PC-9 (cell line): Measurements from ENCODE around the gene TAPBPL. TPM values are rescaled to one million over a fixed set of nuclear protein-coding genes. Genes with fewer than 3 reads are reported as not detected.

Experiments used
- BruUV-seq: library from RNA; stranded (reverse); fragments of 400-500 nt; replicated peaks from 2 replicates; lab custom pipeline; 2021; lab: Mats Ljungman, UMichigan
- CTCF ChIA-PET: fragments of 300-600 bp; sonication (Branson Sonifier 250); formaldehyde crosslinking; loops from one replicate; lab custom pipeline; 2022; ENCODE audit warnings: antibody characterized with exemption; lab: Charles Lee
- POLR2A ChIA-PET: fragments of 300-600 bp; sonication (Branson Sonifier 250); formaldehyde crosslinking; loops from one replicate; lab custom pipeline; 2022; ENCODE audit warnings: antibody characterized with exemption; ENCODE audit not compliant: unreplicated experiment; lab: Charles Lee
- DNase-seq, 2 experiments: peaks; one replicate each; pipeline versions ENCODE4 v3.0.0 to v3.0.0-alpha.2; 2015 to 2022; ENCODE audit warnings: mixed read lengths in 1 of 2
- H2AFZ ChIP-seq: fragments of 200-600 bp; sonication (generic); 2 replicates; pipeline ENCODE4 v1.8.1; 2017; ENCODE audit warnings: antibody characterized with exemption
- H3F3A ChIP-seq: fragments of 200-600 bp; sonication (generic); 2 replicates; pipeline ENCODE4 v1.8.1; 2017; ENCODE audit warnings: antibody characterized with exemption, mild to moderate bottlenecking, low read depth; ENCODE audit not compliant: insufficient read depth
- H3K27ac ChIP-seq: fragments of 200-600 bp; sonication (generic); 2 replicates; pipeline ENCODE4 v1.6.1; 2016; ENCODE audit warnings: mixed run types
- H3K27me3 ChIP-seq: fragments of 200-600 bp; sonication (generic); 2 replicates; pipeline ENCODE4 v1.6.1; 2016; ENCODE audit warnings: low read depth, mixed run types; ENCODE audit not compliant: insufficient read depth
- H3K36me3 ChIP-seq: fragments of 200-600 bp; sonication (generic); 2 replicates; pipeline ENCODE4 v1.6.1; 2016; ENCODE audit warnings: low read depth, mixed run types
- H3K4me1 ChIP-seq: fragments of 200-600 bp; sonication (generic); replicated peaks from 2 replicates; pipeline ENCODE4 v1.6.1; 2016; ENCODE audit warnings: mixed run types; ENCODE audit not compliant: insufficient read depth
- H3K4me2 ChIP-seq: fragments of 200-600 bp; sonication (generic); 2 replicates; pipeline ENCODE4 v1.6.1; 2017; ENCODE audit warnings: mixed run types
- H3K4me3 ChIP-seq: fragments of 200-600 bp; sonication (generic); 2 replicates; pipeline ENCODE4 v1.6.1; 2016; ENCODE audit warnings: mixed run types
- H3K79me2 ChIP-seq: fragments of 200-600 bp; sonication (generic); 2 replicates; pipeline ENCODE4 v1.6.1; 2017; ENCODE audit warnings: low read depth, mixed run types
- H3K9me2 ChIP-seq: fragments of 200-600 bp; sonication (generic); 2 replicates; pipeline ENCODE4 v1.8.1; 2017; ENCODE audit warnings: mild to moderate bottlenecking; ENCODE audit not compliant: insufficient read depth
- H3K9me3 ChIP-seq: fragments of 200-600 bp; sonication (generic); 2 replicates; pipeline ENCODE4 v1.8.1; 2016; ENCODE audit warnings: low read depth; ENCODE audit not compliant: insufficient read depth
- H4K20me1 ChIP-seq: fragments of 200-600 bp; sonication (generic); 2 replicates; pipeline ENCODE4 v1.8.1; 2017; ENCODE audit not compliant: insufficient read depth
- EZH2 ChIP-seq: fragments of 200-600 bp; sonication (generic); IDR thresholded peaks from 2 replicates; pipeline ENCODE4 v1.8.0; 2017; ENCODE audit warnings: antibody characterized with exemption, low read depth
- intact Hi-C: fragments of 100-400 bp; cut with micrococcal nuclease; formaldehyde crosslinking; loops from one replicate; pipeline ENCODE4 v1.10.0; 2022; ENCODE audit not compliant: unreplicated experiment
- total RNA-seq: library from RNA; stranded (reverse); gene quantifications from 2 replicates; pipeline ENCODE4 v1.2.3, GENCODE V29; 2021
- TF ChIP-seq, protein P1 (sequence below): fragments of 200-600 bp; sonication (generic); conservative IDR thresholded peaks from 2 replicates; pipeline ENCODE4 v1.6.1; 2017; ENCODE audit warnings: mixed run types, antibody characterized with exemption, mild to moderate bottlenecking, moderate library complexity

TAPBPL gene
- total RNA-seq, 1 experiment from 2014 or later, result 26.0 TPM

DNA sequence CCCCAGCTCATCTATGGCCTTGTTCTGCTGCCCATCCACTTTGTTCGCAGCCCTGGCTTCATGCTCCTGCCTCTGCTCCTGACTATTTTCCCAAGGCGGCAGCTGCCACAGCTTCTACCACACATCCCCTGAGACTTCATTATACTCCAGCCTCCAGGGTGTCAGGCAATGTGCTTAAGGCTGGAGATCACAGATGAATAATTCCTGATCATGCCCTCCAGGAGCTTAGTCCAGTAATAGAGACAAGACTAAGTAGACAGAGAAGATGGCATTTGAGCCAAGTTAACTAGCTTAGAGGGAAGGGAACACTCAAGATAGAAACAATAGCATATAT, 7.1 kb downstream of the TAPBPL start:
- no peak overlapping the region for H3K4me2 ChIP-seq
- no peak for DNase-seq
- TF ChIP-seq EZH2, result no peak
- TF ChIP-seq, protein P1, sequence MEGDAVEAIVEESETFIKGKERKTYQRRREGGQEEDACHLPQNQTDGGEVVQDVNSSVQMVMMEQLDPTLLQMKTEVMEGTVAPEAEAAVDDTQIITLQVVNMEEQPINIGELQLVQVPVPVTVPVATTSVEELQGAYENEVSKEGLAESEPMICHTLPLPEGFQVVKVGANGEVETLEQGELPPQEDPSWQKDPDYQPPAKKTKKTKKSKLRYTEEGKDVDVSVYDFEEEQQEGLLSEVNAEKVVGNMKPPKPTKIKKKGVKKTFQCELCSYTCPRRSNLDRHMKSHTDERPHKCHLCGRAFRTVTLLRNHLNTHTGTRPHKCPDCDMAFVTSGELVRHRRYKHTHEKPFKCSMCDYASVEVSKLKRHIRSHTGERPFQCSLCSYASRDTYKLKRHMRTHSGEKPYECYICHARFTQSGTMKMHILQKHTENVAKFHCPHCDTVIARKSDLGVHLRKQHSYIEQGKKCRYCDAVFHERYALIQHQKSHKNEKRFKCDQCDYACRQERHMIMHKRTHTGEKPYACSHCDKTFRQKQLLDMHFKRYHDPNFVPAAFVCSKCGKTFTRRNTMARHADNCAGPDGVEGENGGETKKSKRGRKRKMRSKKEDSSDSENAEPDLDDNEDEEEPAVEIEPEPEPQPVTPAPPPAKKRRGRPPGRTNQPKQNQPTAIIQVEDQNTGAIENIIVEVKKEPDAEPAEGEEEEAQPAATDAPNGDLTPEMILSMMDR, result no peak
- ChIA-PET CTCF (no interaction called here), POLR2A (no interaction called here)
- H3K4me3 ChIP-seq, result no peak overlapping the region
- no peaks in the 10 kb centered on the region for H3K4me1 ChIP-seq
- no peaks in the 10 kb centered on the region for H3K79me2 ChIP-seq
- no TSS peak for BruUV-seq
- H3F3A ChIP-seq, result no peaks in the 10 kb centered on the region
- intact Hi-C loops, result no loop called here
- H3K36me3 ChIP-seq, result no peaks in the 10 kb centered on the region
- no peaks in the 10 kb centered on the region for H3K27me3 ChIP-seq
- no peak overlapping the region for H2AFZ ChIP-seq
- no peaks in the 10 kb centered on the region for H3K9me2 ChIP-seq
- no peak overlapping the region for H3K27ac ChIP-seq
- no peaks in the 10 kb centered on the region for H4K20me1 ChIP-seq
- no peaks in the 10 kb centered on the region for H3K9me3 ChIP-seq

DNA sequence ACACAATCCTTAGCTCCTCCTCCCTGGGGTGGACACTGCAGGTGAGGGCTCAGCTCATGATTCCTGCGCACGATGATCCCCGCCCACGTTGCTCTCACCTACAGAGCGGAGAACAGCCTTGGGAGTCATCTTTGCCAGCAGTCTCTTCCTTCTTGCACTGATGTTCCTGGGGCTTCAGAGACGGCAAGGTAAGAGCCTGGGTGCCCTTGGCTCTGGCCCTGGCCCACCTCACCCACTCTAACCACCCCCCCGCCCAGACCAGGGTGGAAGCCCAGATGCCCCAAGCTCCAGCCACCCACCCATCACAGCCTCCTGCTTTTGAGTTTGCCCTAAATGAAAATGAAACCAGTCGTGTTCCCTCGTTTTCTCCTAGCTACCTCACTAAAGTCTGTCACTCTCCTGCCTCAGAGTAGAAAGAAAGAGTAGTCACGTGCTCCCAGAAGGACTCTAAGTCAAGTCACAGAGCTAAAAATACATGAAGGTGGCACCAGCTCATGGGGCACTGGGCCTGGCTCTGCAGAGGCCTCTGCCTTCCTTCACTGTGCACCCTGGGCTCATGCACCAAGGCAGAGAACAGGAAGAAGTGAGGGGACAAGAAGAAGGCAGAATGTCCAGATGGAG, 9.0 kb downstream of the TAPBPL start:
- ChIA-PET POLR2A (interaction anchor here (0.5 to 0.7 kb wide), 4 partner anchors 9 to 115 kb away, joined by 3 to 11 read pairs (median 4); partner anchors contain the start of gene VAMP1), CTCF (no interaction called here)
- TF ChIP-seq, protein P1, result no peak
- no peak for TF ChIP-seq EZH2
- Histone ChIP-seq H3K27me3 (no peaks in the 10 kb centered on the region), H3K27ac (no peak overlapping the region), H3K9me2 (no peaks in the 10 kb centered on the region), H3K9me3 (no peaks in the 10 kb centered on the region), H3K36me3 (no peaks in the 10 kb centered on the region), H4K20me1 (no peaks in the 10 kb centered on the region), H3F3A (no peaks in the 10 kb centered on the region; the same call in 1 of the 2 replicates), H3K4me1 (no peaks in the 10 kb centered on the region), H3K4me3 (no peak overlapping the region), H2AFZ (no peak overlapping the region), H3K4me2 (no peak overlapping the region), H3K79me2 (no peaks in the 10 kb centered on the region)
- intact Hi-C loops, result no loop called here
- BruUV-seq, result no TSS peak
- no peak for DNase-seq

DNA sequence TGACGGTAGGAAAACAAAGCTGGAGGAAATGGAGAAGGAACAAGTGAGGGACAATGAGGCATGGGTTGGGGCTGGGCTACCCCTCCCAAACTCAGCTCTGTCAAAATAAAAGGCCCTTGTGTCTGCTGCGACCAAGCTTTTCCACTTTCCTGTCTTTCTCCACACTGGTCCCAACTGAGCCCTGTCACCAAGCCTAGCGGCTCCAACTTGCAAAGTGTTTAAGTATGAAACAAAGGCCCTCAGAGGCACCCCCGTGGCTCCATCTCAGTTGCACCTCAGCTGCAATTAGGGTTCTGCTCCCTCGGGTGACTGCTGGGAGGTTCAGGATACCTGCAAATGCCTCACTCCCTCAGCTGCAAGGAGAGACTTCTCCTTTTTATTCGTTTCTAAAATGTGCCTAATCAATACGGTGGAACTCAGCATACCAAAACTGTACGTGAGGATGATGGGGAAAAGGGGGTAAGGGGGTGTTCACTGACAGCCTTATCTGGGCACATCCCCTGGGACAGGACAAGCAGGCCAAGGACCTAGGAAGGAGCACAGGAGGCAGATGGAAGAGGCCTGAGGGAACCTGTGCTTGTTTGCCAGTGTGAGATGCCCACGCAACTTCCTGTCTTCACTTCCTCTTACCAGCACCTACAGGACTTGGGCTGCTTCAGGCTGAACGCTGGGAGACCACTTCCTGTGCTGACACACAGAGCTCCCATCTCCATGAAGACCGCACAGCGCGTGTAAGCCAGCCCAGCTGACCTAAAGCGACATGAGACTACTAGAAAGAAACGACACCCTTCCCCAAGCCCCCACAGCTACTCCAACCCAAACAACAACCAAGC, 9.8 kb downstream of the TAPBPL start:
- Histone ChIP-seq H3K27ac (no peak overlapping the region), H3K4me3 (no peak overlapping the region), H3K4me2 (no peak overlapping the region), H2AFZ (no peak overlapping the region), H3K36me3 (no peaks in the 10 kb centered on the region), H3K79me2 (no peaks in the 10 kb centered on the region), H3K9me3 (no peaks in the 10 kb centered on the region), H3F3A (no peaks in the 10 kb centered on the region; the same call in 1 of the 2 replicates), H3K4me1 (no peaks in the 10 kb centered on the region), H3K9me2 (no peaks in the 10 kb centered on the region), H3K27me3 (no peaks in the 10 kb centered on the region), H4K20me1 (no peaks in the 10 kb centered on the region)
- ChIA-PET POLR2A (interaction anchor here (0.5 to 0.7 kb wide), 5 partner anchors 9 to 125 kb away, joined by 3 to 11 read pairs (median 5); no protein-coding TSS in a partner anchor), CTCF (no interaction called here)
- BruUV-seq, result no TSS peak
- intact Hi-C loops, result no loop called here
- DNase-seq, result no peak
- TF ChIP-seq, protein P1, result no peak
